GM12801 (cell line): ENCODE measurements around the gene HDGF.

ENCODE experiments used
- TF ChIP-seq, protein P1 (sequence below): IDR thresholded peaks from one replicate; pipeline ENCODE4 v1.5.1; 2011; ENCODE audit warnings: control low read depth; ENCODE audit not compliant: insufficient read length; ENCODE audit errors: extremely low read depth

The HDGF gene

DNA sequence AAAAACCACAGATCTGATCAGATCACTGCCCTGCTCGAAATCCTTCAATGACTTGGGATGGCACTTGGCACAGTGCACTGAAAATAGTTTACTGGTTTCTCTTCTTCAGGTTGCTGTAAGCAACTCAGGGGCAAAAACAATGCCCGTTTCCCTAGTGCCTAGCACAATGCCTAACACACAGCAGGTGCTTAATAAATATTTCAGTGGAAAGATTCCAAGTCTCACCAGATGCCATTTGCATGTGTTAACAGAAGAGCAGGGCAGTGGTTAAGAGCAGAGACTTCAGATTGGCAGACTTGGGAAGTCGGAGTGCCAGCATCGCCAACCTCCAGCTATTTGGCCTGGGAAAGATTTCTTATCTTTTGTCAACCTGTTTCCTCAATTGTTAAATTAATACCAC is 34.1 kb downstream of the HDGF start:
- TF ChIP-seq, protein P1, sequence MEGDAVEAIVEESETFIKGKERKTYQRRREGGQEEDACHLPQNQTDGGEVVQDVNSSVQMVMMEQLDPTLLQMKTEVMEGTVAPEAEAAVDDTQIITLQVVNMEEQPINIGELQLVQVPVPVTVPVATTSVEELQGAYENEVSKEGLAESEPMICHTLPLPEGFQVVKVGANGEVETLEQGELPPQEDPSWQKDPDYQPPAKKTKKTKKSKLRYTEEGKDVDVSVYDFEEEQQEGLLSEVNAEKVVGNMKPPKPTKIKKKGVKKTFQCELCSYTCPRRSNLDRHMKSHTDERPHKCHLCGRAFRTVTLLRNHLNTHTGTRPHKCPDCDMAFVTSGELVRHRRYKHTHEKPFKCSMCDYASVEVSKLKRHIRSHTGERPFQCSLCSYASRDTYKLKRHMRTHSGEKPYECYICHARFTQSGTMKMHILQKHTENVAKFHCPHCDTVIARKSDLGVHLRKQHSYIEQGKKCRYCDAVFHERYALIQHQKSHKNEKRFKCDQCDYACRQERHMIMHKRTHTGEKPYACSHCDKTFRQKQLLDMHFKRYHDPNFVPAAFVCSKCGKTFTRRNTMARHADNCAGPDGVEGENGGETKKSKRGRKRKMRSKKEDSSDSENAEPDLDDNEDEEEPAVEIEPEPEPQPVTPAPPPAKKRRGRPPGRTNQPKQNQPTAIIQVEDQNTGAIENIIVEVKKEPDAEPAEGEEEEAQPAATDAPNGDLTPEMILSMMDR, result no peak

DNA sequence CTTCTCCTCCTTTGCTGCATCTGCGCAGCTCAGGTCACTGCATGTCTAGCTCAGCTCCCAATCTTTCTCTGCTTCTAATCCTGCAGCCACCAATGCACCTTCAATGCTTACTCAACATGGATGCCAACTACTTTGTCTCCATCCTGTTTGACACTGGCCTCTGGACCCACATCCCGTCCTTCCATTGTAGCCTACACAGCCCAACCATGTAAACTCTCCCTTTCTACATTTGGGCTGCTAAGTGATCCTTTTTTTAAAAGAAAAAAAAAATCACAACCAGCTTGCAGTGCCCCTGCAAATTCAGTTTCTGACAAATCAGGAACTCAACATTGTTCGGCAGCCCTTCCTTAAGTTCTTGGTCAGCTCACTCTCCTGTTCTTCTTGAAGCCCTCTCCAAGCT is 36.6 kb downstream of the HDGF start:
- TF ChIP-seq, protein P1, result no peak

DNA sequence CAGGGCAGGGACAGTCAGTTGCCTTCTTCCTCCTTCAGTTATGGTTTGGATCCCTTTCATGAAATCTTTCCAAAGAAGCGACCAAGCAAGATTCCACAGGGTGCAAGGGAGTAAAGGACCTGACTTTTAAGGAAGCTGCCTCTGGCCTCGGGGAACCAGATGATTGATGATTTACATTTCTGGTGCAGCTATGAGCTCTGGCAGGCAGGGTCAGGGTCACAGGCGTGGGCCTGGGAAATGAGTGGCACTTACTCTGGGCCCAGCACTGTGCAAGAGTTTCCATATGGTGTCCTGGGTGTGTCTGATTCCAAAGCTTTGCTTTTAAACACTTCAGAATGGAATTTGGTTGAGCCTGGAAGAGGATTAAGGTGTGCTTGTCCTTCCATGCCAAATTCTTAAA is 38.8 kb downstream of the HDGF start:
- TF ChIP-seq, protein P1, result no peak

DNA sequence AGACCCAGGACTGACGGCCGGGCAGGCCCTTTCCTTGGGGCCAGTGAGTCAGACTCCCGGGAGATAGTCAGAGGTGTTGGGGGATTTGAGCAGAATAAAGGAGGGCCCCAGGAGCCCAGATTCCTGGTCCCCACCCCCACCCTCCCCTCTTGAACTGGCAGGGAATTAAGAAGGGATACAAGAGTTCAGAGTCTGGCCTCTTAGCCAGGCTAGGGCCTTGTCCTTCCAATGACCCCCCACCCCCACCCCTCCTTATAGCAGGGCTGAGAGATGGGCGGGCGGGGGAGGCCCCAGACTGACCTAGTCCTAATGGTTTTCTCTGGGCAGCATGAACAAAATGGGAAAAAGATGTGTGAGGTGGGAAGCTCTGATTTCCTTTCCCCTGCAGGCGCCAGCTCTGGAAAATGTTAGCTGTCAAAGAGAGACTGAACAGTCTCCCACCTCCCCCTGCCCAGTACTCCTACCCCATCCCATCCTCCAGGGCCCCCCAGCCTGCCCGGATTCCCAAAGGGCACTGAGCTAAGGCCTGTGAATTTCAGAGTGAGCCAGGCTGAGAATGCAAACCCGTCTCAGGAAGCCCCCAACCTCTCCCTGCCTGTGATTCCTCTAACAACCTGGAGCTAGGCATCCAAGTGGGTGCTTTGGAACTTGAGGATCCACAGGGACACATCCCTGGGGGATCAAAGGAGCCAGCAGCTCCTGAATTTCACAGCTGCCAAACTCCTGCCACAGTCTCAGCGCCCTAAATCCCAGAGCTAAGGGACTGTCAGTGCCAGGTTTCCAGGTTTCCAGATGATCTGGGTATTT is 40.3 kb downstream of the HDGF start:
- TF ChIP-seq, protein P1, result no peak

DNA sequence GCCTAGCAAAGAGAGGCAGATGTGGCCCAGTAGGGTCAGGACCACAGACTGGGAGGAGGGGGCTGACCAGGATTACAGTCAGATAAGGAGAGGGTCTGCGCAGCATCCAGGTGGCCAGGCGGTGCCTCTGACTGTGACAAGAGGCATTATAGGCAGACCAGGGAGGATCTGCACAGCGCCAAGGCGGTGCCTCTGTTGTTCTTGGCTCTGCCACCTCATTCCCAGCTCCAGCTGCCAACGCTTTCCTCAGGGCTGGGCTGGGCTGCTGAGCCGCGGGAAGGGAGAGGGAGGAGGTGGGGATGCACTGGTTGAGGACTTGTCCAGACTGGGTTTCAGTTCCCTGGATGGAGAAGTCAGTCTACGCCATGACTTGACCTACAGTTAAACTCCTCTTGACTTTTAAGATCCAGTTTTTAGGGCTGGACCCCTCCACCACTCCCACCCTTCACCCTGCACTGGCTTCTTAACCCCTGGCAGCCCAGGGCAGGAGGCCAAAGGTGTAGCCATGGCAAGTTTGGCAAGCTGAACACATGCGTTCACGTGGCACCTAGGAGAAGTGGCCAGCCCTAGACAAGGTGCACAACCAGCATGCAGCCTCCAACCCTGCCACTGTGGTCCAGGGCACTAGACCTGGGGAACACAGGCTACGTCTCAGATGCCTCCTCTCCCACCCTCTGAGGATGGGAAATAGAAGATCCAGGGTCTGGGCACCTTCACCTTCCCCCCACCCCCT is 41.6 kb downstream of the HDGF start:
- TF ChIP-seq, protein P1, result no peak

DNA sequence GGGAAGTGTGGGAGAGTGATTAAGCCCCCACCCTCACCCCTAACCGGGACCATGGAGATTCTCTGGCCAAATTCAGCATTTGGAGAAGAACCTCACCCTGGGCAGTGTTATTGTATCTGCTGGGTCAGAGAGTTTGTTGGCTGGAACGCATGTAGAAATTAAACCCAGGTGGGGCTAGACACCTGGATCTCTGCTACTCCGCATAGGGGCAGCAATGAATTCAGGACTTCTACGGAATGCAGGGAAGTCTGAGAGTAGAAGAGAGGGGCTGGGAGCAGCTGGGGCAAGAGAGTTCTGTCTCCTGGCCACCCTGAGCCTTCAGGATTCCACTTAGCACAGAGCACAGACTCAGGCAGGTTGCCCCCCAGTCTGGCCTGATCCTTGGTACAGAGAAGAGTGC is 42.4 kb downstream of the HDGF start:
- TF ChIP-seq, protein P1, result no peak

DNA sequence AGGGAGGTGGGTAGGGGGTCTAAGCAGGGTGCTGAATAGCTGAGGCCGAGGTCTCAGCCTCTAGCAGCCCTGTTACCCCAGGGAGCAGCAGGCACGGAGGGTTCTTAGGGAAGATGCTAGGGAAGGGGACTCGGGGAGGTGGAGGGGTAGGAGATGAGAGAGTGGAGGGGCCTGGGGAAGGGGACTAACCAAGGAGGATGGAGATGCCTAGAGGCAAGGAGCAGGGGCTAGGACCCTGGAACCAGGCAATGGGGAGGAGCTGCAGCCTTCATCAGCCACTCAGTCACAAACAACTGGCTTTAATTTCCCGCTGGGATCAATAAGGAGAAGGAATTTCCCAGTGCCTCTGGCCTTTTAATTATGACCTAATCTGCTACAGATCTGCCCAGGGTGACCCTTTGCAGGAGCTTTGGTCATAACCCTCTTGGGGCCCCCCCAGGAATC is 43.2 kb downstream of the HDGF start:
- TF ChIP-seq, protein P1, result no peak
